ENCODE measurements around the gene C2orf72. TPM values are rescaled to one million over a fixed set of nuclear protein-coding genes. Genes with fewer than 3 reads are reported as not detected.
A peak's percentile ranks its signal among the peaks of the same experiment; 100 is the strongest.

C2orf72 gene
- total RNA-seq, 1 donor from 2014 or later = not detected

DNA sequence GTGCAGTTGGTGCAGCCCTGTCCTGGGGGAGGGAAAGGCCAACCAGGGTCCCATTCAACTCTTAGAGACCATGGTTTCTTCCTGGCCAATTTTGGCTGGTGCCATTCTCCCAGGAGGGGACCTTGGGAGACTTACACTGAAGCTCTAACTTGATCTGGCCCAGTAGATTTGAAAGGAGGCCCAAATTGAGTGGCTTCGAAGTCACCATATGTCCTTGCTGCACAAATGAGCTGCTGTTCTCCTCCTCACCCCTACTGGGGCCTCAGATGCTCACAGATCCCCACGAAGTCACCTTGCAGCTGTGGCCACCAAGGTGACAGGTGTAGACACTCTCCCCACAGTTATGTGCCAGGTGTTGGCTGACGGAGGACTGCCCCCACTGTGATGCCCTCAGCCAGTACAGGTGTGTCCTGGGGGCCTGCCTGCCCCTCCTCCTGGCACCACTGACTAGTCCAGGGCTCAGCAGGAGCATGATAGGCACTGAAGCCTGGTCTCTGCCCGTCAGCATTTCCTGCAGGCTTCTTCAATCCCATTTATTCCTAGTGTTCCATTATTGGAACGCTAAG lies 4.7 kb upstream of the C2orf72 start:
- DNase-seq (no peak), ATAC-seq (ENCODE audit: low read depth) (no peak)
- TF ChIP-seq, protein P1, sequence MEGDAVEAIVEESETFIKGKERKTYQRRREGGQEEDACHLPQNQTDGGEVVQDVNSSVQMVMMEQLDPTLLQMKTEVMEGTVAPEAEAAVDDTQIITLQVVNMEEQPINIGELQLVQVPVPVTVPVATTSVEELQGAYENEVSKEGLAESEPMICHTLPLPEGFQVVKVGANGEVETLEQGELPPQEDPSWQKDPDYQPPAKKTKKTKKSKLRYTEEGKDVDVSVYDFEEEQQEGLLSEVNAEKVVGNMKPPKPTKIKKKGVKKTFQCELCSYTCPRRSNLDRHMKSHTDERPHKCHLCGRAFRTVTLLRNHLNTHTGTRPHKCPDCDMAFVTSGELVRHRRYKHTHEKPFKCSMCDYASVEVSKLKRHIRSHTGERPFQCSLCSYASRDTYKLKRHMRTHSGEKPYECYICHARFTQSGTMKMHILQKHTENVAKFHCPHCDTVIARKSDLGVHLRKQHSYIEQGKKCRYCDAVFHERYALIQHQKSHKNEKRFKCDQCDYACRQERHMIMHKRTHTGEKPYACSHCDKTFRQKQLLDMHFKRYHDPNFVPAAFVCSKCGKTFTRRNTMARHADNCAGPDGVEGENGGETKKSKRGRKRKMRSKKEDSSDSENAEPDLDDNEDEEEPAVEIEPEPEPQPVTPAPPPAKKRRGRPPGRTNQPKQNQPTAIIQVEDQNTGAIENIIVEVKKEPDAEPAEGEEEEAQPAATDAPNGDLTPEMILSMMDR (IDR thresholded peaks at IDR 0.05) = no peak
- Mint-ChIP-seq H3K4me3 (no peak overlapping the region), H3K9me3 (no peaks in the 10 kb centered on the region), H3K36me3 (ENCODE audit: low read depth) (no peaks in the 10 kb centered on the region), H3K27ac (no peak overlapping the region), H3K4me1 (peaks cover 14% of the 10 kb centered on the region), H3K27me3 (peaks cover 27% of the 10 kb centered on the region)
- ChIA-PET POLR2A (no interaction called here), CTCF (no interaction called here)
- intact Hi-C loops (cut with micrococcal nuclease) = no loop called here

DNA sequence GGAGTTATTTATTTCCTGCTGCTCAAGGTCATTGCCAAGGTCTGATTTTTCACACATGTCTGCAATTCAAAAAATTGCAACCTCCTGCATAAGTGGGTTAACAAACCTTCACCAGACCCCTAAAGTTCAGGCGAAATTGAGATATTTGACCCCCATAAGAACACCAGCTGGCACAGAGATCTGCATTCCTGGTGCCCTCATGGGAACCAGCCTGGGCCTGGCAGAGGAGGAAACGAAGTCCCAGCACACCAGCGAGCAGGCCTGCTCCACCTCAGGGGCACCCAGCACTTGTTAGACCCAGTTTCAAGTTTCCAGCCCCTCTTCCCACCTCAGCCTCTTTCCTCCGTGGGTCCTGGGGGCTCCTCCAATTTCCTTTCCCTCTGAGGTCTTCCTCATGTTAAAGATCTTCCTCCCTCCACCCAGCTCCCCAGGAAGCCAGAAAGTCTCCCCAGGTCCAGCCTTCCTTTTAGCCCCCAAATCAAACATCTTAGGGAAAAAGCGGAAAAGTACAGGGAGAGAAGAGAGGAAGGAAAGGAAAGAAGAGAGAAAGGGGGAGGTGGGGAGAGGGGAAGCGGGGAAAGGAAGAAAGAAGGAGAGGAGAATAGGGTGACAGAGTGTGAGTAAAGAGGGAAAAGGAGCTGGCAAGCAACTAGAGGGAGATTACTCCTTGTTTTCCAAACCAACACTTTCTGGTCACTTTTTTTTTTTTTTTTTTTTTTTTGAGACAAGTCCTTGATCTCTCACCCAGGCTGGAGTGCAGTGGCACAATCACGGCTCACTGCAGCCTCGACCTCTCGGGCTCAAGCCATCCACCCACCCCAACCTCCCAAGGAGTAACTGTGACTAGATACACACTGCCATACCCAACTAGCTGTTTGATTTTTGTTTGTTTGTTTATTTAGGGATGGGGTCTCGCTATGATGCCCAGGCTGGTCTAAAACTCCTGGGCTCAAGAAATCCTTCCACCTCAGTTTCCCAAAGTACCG lies 3.9 kb upstream of the C2orf72 start:
- no peaks in the 10 kb centered on the region for H3K36me3 Mint-ChIP-seq (ENCODE audit: low read depth)
- DNase-seq (no peak), ATAC-seq (ENCODE audit: low read depth) (no peak)
- intact Hi-C loops (cut with micrococcal nuclease) = no loop called here
- POLR2A ChIA-PET = interaction anchor here (0.6 kb wide), 2 partner anchors 290 to 496 kb away, joined by 3 to 7 read pairs; no protein-coding TSS in a partner anchor
- H3K4me1 Mint-ChIP-seq = peaks cover 14% of the 10 kb centered on the region
- CTCF ChIA-PET = no interaction called here
- H3K27ac Mint-ChIP-seq = no peak overlapping the region
- peaks cover 28% of the 10 kb centered on the region for H3K27me3 Mint-ChIP-seq
- TF ChIP-seq, protein P1 (IDR thresholded peaks at IDR 0.05) = no peak
- H3K9me3 Mint-ChIP-seq = no peaks in the 10 kb centered on the region
- H3K4me3 Mint-ChIP-seq = no peak overlapping the region

DNA sequence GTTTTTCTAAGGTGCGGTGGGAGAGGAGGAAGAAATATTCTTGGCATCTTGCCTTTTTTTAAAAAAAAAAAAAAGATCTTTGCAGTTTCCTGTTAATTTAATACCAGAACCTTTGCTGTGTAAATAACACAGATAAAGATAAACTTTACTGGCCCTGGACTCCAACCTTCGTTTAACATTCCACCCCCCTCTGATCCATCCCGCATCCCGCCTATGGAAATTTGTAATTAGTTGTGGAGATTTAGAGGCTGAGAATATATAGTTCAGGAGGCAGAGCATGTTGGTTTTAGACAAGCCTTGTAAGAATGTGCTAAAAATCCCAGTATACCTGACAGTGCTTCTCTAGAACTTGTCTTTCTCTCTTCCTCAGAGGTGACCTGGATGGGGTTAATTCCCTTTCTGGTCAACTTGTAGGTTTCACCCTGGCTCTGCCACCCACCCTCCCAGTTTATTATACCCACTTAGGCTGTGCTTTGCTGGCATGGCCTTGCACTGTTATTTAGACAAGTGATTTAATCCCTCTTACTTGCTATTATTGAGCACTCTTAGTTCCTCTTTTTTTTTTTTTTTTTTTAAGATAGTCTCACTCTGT lies 2.9 kb upstream of the C2orf72 start:
- no peak overlapping the region for H3K4me3 Mint-ChIP-seq
- intact Hi-C loops (cut with micrococcal nuclease) = no loop called here
- no peak for DNase-seq

DNA sequence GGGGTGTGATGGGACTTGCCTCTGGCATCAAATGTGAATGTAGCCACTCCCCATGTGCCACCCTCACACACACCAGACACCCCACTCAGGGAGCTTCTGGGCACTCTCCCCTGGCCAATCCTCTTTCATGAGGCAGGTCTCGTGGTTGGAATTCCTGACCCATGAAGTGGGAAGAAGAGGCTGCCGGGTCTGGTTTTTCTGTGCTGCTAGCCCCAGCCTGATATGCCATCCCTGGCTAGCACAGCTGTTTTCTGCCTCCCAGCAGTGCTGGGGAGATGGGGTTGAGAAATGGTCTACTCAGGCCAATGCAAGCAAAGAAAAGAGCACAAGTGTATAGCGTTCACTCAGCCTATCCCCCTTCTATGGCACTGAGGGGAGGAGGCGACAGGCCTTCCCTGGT lies 1.2 kb upstream of the C2orf72 start:
- Mint-ChIP-seq H3K4me3 (no peak overlapping the region), H3K36me3 (ENCODE audit: low read depth) (no peaks in the 10 kb centered on the region), H3K4me1 (peaks cover 14% of the 10 kb centered on the region), H3K9me3 (no peaks in the 10 kb centered on the region), H3K27ac (no peak overlapping the region), H3K27me3 (peaks cover 44% of the 10 kb centered on the region)
- ChIA-PET POLR2A (no interaction called here), CTCF (interaction anchor here (1.9 kb wide), 1 partner anchor 16 kb away, joined by 10 read pairs; no protein-coding TSS in a partner anchor)
- DNase-seq = no peak
- TF ChIP-seq, protein P1 (IDR thresholded peaks at IDR 0.05) = no peak
- intact Hi-C loops (cut with micrococcal nuclease) = no loop called here
- no peak for ATAC-seq (ENCODE audit: low read depth)

More for the DNA sequence above, 2.9 kb upstream of the C2orf72 start:
- ChIA-PET POLR2A (interaction anchor here (0.7 kb wide), 1 partner anchor 692 kb away, joined by 6 read pairs; no protein-coding TSS in a partner anchor), CTCF (interaction anchor here (1.9 kb wide), 1 partner anchor 17 kb away, joined by 10 read pairs; no protein-coding TSS in a partner anchor)
- H3K27me3 Mint-ChIP-seq = peaks cover 32% of the 10 kb centered on the region
- peaks cover 14% of the 10 kb centered on the region for H3K4me1 Mint-ChIP-seq
- H3K9me3 Mint-ChIP-seq = no peaks in the 10 kb centered on the region
- peak; percentile 61 for ATAC-seq (ENCODE audit: low read depth)
- TF ChIP-seq, protein P1 (IDR thresholded peaks at IDR 0.05) = no peak
- peak overlapping the region; percentile 30 for H3K27ac Mint-ChIP-seq
- no peaks in the 10 kb centered on the region for H3K36me3 Mint-ChIP-seq (ENCODE audit: low read depth)

All from activated B cell treated with CpG ODN at 0.5 μM for 24 hours (primary cell).